DND-41 (cell line): ENCODE measurements around the gene GMPPA.

Experiments
- CTCF ChIP-seq: IDR thresholded peaks from 2 replicates; pipeline ENCODE4 v1.5.1; 2012; ENCODE audit warnings: borderline replicate concordance, low read length, moderate library complexity, mild to moderate bottlenecking; ENCODE audit not compliant: poor library complexity, severe bottlenecking; ENCODE audit errors: extremely low read depth
- EZH2 ChIP-seq: IDR thresholded peaks from 3 replicates; pipeline ENCODE4 v1.6.1; 2012; ENCODE audit warnings: borderline replicate concordance, low read depth, mild to moderate bottlenecking, moderate library complexity, low read length, inconsistent platforms; ENCODE audit not compliant: severe bottlenecking

- TF ChIP-seq CTCF (no peak), EZH2 (no peak)
Observed at GRCh38 chr2:219453671-219454590, 44.8 kb upstream of the GMPPA start.
